IPS DF 19.7 (cell line): ENCODE measurements around the gene VNN1.
"Not testable (repeated sequence)": the region's sequence is repeated elsewhere in the genome, so short reads cannot be mapped to it uniquely, and the experiment has no call there.

Experiments
- DNase-seq: peaks from one replicate; pipeline ENCODE4 v3.0.0-alpha.2; 2013; ENCODE audit warnings: low read depth, low spot score

Gene VNN1

DNA sequence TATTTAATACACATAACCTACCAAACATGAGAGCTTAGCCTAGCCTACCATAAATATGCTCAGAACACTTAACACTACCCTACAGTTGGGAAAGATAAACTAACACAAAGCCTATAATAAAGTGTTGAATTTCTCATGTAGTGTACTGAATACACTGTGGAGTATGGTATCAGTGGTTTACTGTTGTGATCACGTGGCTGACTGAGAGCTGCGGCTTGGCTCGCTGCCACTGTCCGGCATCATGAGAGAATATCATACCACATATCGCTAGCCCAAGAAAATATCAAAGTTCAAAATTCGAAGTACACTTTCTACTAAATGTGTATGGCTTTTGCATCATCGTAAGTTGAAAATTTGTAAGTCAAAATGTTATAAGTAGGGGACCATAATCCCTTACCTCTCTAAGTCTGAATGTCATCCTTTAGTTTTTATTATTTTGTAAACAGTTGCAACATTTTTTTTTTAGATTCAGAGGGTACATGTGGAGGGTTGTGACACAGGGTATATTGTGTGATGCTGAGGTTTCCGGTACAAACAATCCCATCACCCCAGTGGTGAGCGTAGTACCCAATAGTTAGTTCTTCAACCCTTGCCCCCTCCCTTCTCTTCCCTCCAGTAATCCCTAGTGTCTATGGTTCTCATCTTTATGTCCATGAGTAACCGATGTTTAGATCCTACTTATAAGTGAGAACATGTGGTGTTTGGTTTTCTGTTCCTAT lies 40.3 kb downstream of the VNN1 start:
- no peak for DNase-seq

DNA sequence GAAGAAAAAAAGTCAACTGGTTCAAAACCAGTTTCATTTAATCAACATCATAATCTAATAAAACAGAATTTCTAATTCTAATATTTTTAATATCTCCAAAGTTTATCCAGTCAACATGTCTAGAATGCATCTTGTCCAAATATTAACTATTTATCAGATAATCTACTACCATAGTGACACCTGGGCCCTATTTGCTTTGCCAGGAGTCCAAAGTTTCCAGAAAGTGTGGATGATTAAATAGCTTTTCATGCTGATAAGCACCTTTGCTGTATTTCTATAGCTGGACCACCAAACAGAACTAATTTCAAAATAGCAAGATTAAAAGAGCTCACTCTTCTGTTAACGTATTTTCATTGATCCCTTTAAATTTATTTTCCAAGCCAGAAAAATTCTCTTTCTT lies 42.6 kb downstream of the VNN1 start:
- DNase-seq, result no peak

DNA sequence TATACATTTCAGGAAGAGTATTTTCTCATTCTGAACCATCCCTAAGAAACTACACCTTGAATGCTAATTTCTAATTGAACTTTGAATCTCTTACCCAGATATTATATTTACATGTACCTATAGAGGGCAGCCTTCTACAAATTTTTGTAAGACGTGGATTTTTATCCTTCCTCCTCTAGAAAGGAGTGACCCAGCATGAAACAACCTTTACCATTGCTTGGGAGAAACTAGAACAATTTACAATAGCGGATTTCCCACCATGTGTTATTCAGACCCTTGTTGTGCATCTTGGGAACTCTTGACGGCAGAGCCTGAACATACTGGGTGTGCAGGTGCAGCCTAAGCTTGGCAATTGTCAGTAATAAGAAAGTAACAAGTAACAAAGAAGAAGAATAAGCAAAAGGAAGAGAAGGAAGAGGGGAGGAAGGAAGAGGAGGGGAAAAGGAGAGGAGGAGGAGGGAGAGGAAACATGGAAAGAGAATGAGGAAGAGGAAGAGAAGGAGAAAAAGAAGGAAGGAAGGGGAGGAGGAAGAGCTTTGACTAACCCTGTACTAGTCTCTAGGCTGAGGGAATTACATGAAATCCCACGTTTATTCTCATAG lies 44.1 kb downstream of the VNN1 start:
- no peak for DNase-seq

DNA sequence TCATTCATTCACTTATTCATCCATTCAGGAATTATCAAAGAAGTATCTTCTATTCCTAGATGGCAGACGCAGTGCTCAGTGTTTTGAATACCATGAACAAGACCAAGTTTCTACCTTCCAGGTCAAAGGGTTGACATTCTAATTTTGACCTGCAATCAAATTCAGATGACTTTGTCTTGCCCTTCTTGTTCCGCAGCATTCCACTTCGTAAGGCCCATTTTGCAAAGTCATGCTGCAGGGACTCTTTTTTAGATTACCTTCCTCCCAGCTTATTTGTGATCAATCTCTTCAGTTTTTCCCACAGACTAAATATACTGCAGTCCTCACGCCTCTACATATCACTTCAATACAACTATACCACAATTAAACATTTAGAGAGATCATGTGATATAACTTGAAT lies 47.7 kb downstream of the VNN1 start:
- no peak for DNase-seq

DNA sequence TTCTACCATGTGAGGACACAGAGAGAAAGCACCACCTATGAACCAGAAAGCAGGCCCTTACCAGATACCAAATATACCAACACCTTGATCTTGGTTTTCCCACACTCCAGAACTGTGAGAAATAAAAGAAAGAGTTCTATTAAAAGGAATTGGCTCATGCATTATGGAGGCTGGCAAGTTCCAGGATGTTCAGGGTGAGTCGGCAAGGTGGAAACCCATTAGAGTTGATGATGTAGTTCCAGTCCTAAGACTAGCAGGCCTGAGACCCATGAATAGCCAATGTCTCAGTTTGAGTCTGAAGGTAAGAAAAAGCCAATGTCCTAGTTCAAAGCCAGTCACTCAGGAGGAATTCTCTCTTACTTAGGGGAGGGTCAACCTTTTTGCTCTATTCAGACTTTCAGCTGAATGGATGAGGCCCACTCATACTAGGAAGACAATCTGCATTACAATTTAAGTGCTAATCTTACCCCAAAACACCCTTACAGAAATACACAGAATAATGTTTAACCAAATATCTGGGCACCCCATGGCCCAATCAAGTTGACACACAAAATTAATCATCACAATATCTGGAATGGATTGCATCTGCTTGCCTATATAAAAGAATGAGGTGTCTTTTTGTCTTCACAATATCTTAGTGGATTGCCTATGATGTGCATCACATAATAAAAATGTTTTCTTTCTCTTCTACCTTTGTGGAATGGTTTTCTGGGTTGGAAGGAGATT lies 49.4 kb downstream of the VNN1 start:
- DNase-seq, result no peak

DNA sequence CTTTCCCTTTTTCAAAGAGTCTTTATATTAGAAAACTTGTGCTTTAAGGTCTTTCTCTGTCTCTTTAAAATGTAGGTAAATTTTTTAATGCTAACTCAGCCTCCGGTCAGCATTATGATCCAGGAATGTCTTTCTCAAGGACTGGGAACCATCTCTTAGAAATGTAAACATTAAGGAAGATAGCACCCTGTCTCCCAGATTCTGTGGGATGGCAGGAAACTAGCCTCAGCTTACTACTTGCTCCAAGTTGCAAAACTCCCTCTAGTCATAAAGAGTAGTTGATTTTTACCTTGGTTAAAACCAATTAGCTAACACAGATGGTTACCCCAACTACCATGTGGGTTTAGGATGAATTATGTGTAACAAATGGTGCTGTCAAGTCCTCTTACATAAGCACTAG lies 50.2 kb downstream of the VNN1 start:
- no peak for DNase-seq

DNA sequence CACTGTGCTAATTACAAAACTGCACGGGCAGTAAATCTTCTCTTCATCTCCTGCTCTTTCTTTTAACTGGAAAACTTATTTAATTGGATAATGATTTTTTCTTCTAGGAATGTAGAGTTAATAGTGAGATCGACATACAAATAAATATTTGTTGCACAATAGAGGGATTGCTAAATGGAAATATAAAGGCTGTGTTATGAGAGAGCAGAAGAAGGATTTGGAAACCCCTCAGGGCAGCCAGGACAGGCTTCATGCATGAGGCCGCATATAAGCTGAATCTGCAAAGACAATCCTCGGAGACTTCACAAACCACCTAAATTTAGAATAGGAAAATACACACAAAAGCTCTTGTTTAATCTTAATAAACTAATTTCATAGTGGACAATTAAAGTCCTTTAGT lies 51.9 kb downstream of the VNN1 start:
- DNase-seq, result no peak

DNA sequence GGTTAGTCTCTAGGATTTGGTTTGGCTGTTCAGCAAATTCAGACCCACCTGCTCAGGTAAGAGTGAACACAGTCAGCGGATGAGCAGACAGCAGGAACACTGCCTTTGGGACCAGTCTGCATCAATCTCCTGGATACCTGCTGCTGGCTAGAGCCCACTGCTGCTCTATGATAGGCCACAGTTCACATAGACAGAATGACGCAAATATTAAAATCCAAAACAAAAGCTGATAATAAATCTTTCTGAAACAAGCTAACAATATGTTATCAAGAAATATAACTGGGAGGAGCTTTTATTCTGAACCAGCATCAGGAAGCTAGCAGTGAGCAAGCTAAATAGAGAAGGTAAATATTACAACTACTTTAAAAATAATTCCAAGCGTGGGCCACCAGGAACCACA lies 54.8 kb downstream of the VNN1 start, which contains the start of gene TAAR1:
Gene TAAR1, minus strand, starts transcription at position 101 of the 400 bp plus-strand sequence. CDS start 13,179 bp downstream, outside the sequence.
- no peak for DNase-seq

DNA sequence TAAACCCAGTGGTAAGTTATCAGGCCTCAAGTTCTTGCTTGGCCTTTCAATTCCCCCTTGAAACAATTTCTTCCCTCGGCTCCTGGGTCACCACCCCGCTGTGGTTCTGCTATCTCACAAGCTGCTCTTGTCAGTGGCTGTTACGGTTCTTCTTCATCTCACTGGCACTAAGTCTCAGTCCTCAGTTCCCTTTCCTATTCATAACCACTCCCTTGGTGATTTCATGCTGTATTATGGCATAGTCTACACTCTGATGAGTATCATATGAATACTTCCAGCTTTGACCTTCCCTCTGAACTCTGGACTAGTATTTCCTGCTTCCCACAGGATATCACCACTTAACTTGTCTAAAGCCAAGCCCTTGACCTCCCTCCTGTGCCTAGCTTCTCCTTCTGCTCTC lies 62.8 kb downstream of the VNN1 start:
- DNase-seq, result no peak

DNA sequence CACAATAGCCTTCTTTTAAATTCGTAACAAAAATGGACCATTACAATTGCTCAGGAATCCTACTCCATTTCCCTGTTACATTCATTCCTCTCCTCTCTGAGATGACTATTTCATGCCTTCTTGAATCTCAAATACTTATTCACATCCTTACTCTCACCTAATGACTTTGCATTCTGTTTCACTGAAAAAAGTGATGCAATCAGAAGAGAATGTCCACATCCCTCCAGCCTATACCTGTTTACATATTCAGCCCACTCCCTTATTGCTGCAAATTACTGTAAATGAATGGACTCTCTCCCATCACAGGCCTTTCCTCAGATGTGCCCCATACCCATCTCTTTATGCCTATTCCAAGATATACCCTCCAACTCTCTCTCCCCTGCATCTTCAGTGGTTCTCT lies 63.4 kb downstream of the VNN1 start:
- DNase-seq, result no peak

DNA sequence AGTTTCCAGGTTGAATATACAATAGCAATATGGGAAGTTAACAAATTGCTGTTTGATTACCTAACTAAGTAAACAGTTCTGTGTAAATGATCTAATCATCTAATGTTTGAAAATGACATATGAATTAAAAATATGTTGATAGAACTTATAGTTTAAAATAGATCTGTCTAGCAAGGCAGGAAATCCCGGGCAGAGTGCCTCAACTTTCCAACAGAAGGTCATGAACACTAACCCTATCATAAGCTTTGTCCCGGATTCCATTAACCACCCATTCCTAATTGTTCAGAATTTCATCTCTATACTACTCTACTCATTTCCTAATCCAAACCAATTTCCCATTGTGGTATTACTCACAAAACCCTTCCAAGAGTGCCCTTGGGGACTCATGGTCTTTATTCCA lies 65.0 kb downstream of the VNN1 start:
- DNase-seq, result no peak

DNA sequence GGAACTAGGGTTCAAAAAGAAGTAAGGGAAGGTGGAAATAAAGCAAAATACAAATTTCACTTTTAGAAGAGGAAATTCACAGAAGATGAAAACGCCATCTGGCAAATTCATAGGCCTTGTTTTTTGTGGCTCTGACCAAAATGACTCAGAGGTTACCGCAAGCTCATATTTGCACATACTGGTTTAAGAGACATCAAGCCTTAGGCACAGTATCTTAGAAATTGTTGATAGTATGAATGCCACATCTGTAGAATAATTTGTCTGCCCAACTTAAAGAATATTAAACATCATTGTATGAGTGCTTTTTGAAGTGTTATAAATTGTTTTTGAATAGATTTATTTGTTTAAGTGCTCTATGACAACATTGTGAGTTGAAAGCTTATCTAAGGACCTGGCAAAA lies 65.5 kb downstream of the VNN1 start:
- DNase-seq, result no peak

DNA sequence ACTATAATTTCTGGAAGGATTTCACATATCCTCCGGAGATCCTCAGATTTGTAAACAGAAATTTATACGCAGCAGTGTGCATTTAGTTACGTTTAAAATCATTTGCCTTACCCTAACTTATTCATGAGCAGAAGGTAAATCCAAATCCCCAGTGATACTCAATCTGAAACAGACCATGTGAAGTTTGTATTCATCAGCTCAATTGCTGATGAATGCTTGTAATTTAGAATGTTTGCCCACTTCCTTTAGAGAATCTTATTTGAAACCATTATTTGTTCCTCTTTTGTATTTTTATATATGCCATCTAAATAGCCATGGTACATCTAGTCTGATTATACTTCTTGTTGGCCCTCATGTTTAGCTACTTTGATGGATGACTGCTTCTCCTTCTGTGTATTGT lies 70.3 kb downstream of the VNN1 start:
- no peak for DNase-seq

DNA sequence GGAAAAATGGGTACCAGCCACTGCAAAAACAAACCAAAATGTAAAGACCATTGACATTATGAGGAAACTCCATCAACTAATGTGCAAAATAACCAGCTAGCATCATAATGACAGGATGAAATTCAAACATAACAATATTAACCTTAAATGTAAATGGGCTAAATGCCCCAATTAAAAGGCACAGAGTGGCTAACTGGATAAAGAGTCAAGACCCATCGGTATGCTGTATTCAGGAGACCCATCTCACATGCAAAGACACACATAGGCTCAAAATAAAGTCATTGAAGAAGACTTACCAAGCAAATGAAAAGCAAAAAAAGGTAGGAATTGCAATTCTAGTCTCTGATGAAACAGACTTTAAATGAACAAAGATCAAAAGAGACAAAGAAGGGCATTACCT lies 76.7 kb downstream of the VNN1 start:
- not testable (repeated sequence) for DNase-seq

DNA sequence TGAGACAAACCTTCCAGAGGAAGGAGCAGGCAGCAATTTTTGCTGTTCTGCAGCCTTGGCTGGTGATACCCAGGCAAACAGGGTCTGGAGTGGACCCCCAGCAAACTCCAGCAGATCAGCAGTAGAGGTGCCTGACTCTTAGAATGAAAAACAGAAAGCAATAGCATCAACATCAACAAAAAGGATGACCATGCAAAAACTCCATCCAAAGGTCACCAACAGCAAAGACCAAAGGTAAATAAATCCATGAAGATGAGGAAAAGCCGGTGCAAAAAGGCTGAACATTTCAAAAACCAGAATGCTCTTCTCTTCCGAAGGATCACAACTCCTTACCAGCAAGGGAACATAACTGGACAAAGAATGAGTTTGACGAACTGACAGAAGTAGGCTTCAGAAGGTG lies 77.9 kb downstream of the VNN1 start:
- DNase-seq, result not testable (repeated sequence)

DNA sequence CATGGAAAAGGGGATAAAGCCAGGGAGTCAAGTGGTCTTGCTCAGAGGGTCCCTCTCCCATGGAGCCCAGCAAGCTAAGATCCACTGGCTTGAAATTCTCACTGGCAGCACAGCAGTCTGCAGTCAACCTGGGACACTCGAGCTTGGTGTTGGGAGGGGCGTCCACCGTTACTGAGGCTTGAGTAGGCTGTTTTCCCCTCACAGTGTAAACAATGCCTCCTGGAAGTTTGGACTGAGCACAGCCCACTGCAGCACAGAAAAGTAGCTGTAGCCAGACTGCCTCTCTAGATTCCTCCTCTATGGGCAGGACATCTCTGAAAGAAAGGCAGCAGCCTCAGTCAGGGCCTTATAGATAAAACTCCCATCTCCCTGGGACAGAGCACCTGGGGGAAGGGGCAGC lies 78.6 kb downstream of the VNN1 start:
- DNase-seq, result not testable (repeated sequence)

DNA sequence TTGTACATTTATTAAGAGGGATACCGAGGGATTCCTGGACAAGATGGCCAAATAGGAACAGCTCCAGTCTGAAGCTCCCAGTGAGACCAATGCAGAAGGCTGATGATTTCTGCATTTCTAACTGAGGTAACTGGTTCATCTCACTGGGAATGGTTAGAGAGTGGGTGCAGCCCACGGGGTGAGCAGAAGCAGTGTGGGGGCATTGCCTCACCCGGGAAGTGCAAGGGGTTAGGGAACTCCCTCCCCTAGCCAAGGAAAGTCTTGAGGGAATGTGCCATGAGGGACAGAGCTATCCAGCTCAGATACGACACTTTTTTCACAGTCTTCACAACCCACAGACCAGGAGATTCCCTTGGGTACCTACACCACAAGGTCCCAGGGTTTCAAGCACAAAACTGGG lies 79.1 kb downstream of the VNN1 start:
- no peak for DNase-seq

DNA sequence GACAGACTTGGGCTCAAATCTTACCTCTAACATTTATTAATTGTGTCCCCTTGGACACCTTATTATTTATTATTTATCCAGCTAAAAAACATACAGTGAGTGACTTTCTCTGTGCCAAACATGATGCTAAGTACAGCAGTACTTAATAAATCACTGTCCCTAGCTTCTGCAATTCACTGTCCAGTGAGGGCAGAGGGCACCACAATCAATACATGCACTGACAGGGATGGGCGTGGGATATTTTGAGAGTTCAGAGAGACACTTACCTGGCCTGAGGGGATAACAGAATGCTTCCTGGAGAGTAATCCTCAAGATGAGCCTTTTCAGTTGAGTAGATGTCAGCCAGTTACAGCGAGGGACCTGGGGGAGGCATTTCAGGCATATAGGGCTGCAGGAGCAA lies 80.5 kb downstream of the VNN1 start:
- DNase-seq, result no peak
